RWPE2 (cell line): ENCODE measurements around the gene ATP1B4.

Experiments used
- ATAC-seq: fragments of 200-7000 bp; cut with Tn5 transposase; 3 replicates; pipeline ENCODE4 v1.9.1; 2021; ENCODE audit warnings: low read depth
- DNase-seq: peaks from one replicate; pipeline ENCODE4 v3.0.0-alpha.2; 2020; ENCODE audit warnings: low spot score
- H3K27ac ChIP-seq: fragments of 450-650 bp; 2 replicates; pipeline ENCODE4 v1.5.1; 2017; ENCODE audit warnings: mild to moderate bottlenecking; ENCODE audit not compliant: poor library complexity, severe bottlenecking
- H3K27me3 ChIP-seq: fragments of 250-450 bp; sonication (Bioruptor Pico); 2 replicates; pipeline ENCODE4 v1.5.1; 2021; ENCODE audit warnings: mild to moderate bottlenecking, moderate library complexity; ENCODE audit not compliant: insufficient read depth, poor library complexity, severe bottlenecking
- H3K36me3 ChIP-seq: fragments of 250-450 bp; sonication (Bioruptor Pico); 2 replicates; pipeline ENCODE4 v1.5.1; 2020; ENCODE audit warnings: low read depth, mild to moderate bottlenecking, moderate library complexity
- H3K4me1 ChIP-seq: fragments of 250-450 bp; sonication (Bioruptor Pico); 2 replicates; pipeline ENCODE4 v1.5.1; 2021; ENCODE audit warnings: mild to moderate bottlenecking, moderate library complexity; ENCODE audit not compliant: insufficient read depth, poor library complexity, severe bottlenecking
- H3K4me3 ChIP-seq: fragments of 250-450 bp; sonication (Bioruptor Pico); 2 replicates; pipeline ENCODE4 v1.5.1; 2021; ENCODE audit warnings: mild to moderate bottlenecking, moderate library complexity; ENCODE audit not compliant: severe bottlenecking
- H3K9me3 ChIP-seq: fragments of 250-450 bp; sonication (Bioruptor Pico); 2 replicates; pipeline ENCODE4 v1.5.1; 2021; ENCODE audit warnings: mild to moderate bottlenecking, moderate library complexity; ENCODE audit not compliant: severe bottlenecking
- CTCF ChIP-seq: fragments of 450-650 bp; IDR thresholded peaks from one replicate; pipeline ENCODE4 v1.5.1; 2017; ENCODE audit warnings: mild to moderate bottlenecking, moderate library complexity; ENCODE audit not compliant: poor library complexity, severe bottlenecking

ATP1B4 gene

GRCh38 chrX:120321520-120322281, 40.2 kb upstream of the ATP1B4 start:
- TF ChIP-seq CTCF, result no peak
- H3K4me3 ChIP-seq, result no peak overlapping the region
- DNase-seq, result no peak
- H3K9me3 ChIP-seq, result no peaks in the 10 kb centered on the region
- H3K27me3 ChIP-seq, result no peaks in the 10 kb centered on the region
- H3K4me1 ChIP-seq, result peaks cover 7% of the 10 kb centered on the region
- ATAC-seq, result no peak
- no peak overlapping the region for H3K27ac ChIP-seq
- H3K36me3 ChIP-seq, result no peaks in the 10 kb centered on the region

- no peak for ATAC-seq
- H3K27me3 ChIP-seq, result no peaks in the 10 kb centered on the region
- no peak for TF ChIP-seq CTCF
- no peak overlapping the region for H3K4me3 ChIP-seq
- H3K36me3 ChIP-seq, result no peaks in the 10 kb centered on the region
- H3K27ac ChIP-seq, result no peak overlapping the region
- no peaks in the 10 kb centered on the region for H3K4me1 ChIP-seq
- H3K9me3 ChIP-seq, result no peaks in the 10 kb centered on the region
- DNase-seq, result no peak
These were observed 30.8 kb upstream of the ATP1B4 start for GRCh38 chrX:120331116-120331515.

GRCh38 chrX:120332394-120332793, 29.5 kb upstream of the ATP1B4 start:
- H3K4me1 ChIP-seq, result no peaks in the 10 kb centered on the region
- ATAC-seq (no peak), DNase-seq (no peak)
- no peak overlapping the region for H3K4me3 ChIP-seq
- no peak for TF ChIP-seq CTCF
- no peaks in the 10 kb centered on the region for H3K9me3 ChIP-seq
- no peak overlapping the region for H3K27ac ChIP-seq
- no peaks in the 10 kb centered on the region for H3K27me3 ChIP-seq
- H3K36me3 ChIP-seq, result no peaks in the 10 kb centered on the region

- Histone ChIP-seq H3K27ac (no peak overlapping the region), H3K36me3 (no peaks in the 10 kb centered on the region), H3K4me1 (no peaks in the 10 kb centered on the region), H3K9me3 (no peaks in the 10 kb centered on the region), H3K27me3 (no peaks in the 10 kb centered on the region), H3K4me3 (no peak overlapping the region)
- ATAC-seq (no peak), DNase-seq (no peak)
- TF ChIP-seq CTCF, result no peak
These were observed 27.7 kb upstream of the ATP1B4 start for GRCh38 chrX:120334151-120334550.

- ATAC-seq, result no peak
- Histone ChIP-seq H3K36me3 (no peaks in the 10 kb centered on the region), H3K9me3 (no peaks in the 10 kb centered on the region), H3K4me3 (no peak overlapping the region), H3K4me1 (no peaks in the 10 kb centered on the region), H3K27ac (no peak overlapping the region), H3K27me3 (no peaks in the 10 kb centered on the region)
- no peak for TF ChIP-seq CTCF
- DNase-seq, result no peak
These were observed 27.3 kb upstream of the ATP1B4 start for GRCh38 chrX:120334603-120335002.
